Ascending aorta (tissue), 2 donors: ENCODE results near the gene TRAF3IP1. TPM values are rescaled to one million over a fixed set of nuclear protein-coding genes. Genes with fewer than 3 reads are reported as not detected.

Experiments used
- DNase-seq, 2 donors: peaks; one replicate each; pipeline ENCODE4 v3.0.0-alpha.2; 2019; ENCODE audit warnings: low spot score in 2 of 2
- H3K27ac ChIP-seq, 2 donors: fragments of 200-600 bp; sonication (generic); one replicate each; pipeline ENCODE4 v1.5.1; 2016 to 2017; ENCODE audit warnings: mild to moderate bottlenecking in 1 of 2
- H3K27me3 ChIP-seq: fragments of 200-600 bp; sonication (generic); one replicate; pipeline ENCODE4 v1.5.1; 2017
- H3K36me3 ChIP-seq, 2 donors: fragments of 200-600 bp; sonication (generic); one replicate each; pipeline ENCODE4 v1.5.1; 2016
- H3K4me1 ChIP-seq, 2 donors: fragments of 200-600 bp; sonication (generic); one replicate each; pipeline ENCODE4 v1.5.1; 2016 to 2017; ENCODE audit warnings: mild to moderate bottlenecking in 1 of 2
- H3K4me3 ChIP-seq, 2 donors: fragments of 200-600 bp; sonication (generic); one replicate each; pipeline ENCODE4 v1.5.1; 2016 to 2017; ENCODE audit warnings: mild to moderate bottlenecking in 1 of 2
- H3K9me3 ChIP-seq, 2 donors: fragments of 200-600 bp; sonication (generic); one replicate each; pipeline ENCODE4 v1.5.1; 2016
- intact Hi-C: fragments of 100-400 bp; cut with DNase I; formaldehyde crosslinking; loops from one replicate; pipeline ENCODE4 v1.15.1; 2023
- total RNA-seq: library from RNA; depleted of rRNA; stranded (reverse); fragments of >200 nt; gene quantifications from one replicate; pipeline ENCODE4 v1.1.0, GENCODE V29; 2016
- TF ChIP-seq, protein P1 (sequence below), 3 experiments: fragments of 200-600 bp in 2 of 3; fragments of 450-650 bp in 1 of 3; sonication (generic) in 2 of 3; IDR thresholded peaks; one replicate each; pipeline ENCODE4 v1.5.1; 2016 to 2019; ENCODE audit warnings: antibody characterized with exemption in 3 of 3, mild to moderate bottlenecking in 1 of 3, moderate library complexity in 1 of 3

Gene TRAF3IP1
- total RNA-seq, 1 donor from 2014 or later, result 6.1 TPM

DNA sequence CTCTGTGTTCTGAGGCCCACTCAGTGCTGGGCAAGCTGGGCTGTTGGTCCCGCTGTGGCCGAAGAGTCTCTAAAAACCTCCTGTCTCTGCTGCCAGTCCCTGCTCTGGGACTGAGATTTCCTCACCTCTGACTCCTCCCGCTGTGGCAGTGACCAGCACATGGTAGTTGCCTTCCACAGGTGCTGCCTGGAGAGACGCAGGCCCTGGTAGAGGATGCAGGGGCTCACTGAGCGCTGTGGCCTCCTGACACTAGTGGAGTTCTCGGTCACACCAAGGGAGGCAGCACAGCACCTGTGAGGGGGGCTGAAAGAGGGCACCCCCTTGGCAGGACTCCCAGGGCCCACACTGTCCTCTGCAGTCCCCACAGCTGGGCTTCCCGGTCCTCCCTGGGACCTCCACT lies 102.6 kb downstream of the TRAF3IP1 start:
- no peaks in the 10 kb centered on the region for H3K27me3 ChIP-seq
- TF ChIP-seq, protein P1, sequence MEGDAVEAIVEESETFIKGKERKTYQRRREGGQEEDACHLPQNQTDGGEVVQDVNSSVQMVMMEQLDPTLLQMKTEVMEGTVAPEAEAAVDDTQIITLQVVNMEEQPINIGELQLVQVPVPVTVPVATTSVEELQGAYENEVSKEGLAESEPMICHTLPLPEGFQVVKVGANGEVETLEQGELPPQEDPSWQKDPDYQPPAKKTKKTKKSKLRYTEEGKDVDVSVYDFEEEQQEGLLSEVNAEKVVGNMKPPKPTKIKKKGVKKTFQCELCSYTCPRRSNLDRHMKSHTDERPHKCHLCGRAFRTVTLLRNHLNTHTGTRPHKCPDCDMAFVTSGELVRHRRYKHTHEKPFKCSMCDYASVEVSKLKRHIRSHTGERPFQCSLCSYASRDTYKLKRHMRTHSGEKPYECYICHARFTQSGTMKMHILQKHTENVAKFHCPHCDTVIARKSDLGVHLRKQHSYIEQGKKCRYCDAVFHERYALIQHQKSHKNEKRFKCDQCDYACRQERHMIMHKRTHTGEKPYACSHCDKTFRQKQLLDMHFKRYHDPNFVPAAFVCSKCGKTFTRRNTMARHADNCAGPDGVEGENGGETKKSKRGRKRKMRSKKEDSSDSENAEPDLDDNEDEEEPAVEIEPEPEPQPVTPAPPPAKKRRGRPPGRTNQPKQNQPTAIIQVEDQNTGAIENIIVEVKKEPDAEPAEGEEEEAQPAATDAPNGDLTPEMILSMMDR (IDR thresholded peaks at IDR 0.05), result no peak
- DNase-seq, result no peak
- no peak overlapping the region for H3K4me3 ChIP-seq
- H3K9me3 ChIP-seq, result no peaks in the 10 kb centered on the region
- H3K36me3 ChIP-seq, result no peaks in the 10 kb centered on the region
- intact Hi-C loops, result no loop called here
- no peak overlapping the region for H3K27ac ChIP-seq
- H3K4me1 ChIP-seq, result peaks cover 7 to 27% of the 10 kb centered on the region in 2 donors

DNA sequence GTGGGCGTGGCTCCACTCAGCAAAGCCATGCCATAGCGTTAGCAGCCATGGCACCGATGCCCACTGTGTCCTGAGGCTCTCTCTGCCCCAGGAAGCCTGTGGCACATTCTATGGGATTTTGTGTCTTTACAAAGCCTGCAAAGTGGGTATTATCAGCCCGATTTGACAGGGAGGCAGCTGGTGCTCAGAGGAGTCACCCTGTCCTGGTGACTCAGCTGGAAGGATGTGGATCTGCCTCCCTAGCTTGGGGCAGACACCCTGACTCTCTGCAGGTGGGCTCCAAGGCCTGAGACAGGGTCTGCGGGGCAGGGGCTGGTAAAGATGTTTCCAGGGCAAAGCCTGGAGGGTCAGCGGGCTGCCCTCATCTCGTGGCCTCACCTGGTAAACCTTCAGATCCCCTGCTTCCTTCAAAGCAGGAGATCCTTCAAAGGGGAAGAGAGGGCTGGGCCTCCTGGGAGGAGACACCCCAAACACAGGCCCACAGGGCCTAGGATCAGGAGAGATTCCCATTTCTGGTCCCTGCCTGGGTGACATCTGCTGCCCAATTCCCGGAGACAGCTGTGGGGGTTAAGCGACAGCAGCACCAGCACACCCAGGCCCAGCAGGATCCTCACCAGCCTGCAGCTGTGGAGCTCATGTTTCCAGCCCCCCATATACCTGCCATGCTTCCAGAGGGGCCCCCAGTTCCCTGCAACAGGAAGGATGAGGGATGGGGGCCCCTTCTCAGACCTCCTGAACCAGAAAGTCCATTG lies 103.4 kb downstream of the TRAF3IP1 start:
- no peaks in the 10 kb centered on the region for H3K36me3 ChIP-seq
- TF ChIP-seq, protein P1 (IDR thresholded peaks at IDR 0.05), result no peak
- no peak overlapping the region for H3K27ac ChIP-seq
- no peaks in the 10 kb centered on the region for H3K27me3 ChIP-seq
- intact Hi-C loops, result no loop called here
- H3K9me3 ChIP-seq, result no peaks in the 10 kb centered on the region
- peak in 1 of 2 donors; percentile 35 for DNase-seq
- H3K4me1 ChIP-seq, result peaks cover 7 to 32% of the 10 kb centered on the region in 2 donors
- no peak overlapping the region for H3K4me3 ChIP-seq

DNA sequence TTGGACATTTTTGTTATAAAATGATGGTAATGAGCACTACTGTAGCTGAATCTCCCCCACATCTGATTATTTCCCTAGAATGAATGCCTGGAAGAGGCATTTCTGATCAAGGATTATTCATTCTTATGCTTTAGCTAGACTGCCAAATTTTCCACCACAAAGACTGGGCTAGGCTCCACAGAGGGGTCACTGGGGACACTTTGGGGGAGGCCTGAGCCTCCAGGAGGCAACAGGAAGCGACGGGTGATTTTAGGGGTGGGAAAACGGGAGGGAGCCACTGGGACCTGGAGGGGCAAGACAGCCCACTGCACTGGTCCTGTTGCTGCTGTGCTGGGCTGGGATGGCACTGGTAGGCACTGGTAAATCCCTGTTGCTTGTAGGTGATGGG lies 104.0 kb downstream of the TRAF3IP1 start:
- no peak overlapping the region for H3K4me3 ChIP-seq
- H3K27ac ChIP-seq, result no peak overlapping the region
- H3K4me1 ChIP-seq, result peaks cover 7 to 32% of the 10 kb centered on the region in 2 donors
- TF ChIP-seq, protein P1 (IDR thresholded peaks at IDR 0.05), result no peak
- no peak for DNase-seq
- intact Hi-C loops, result no loop called here
- no peaks in the 10 kb centered on the region for H3K27me3 ChIP-seq
- no peaks in the 10 kb centered on the region for H3K9me3 ChIP-seq
- no peaks in the 10 kb centered on the region for H3K36me3 ChIP-seq

DNA sequence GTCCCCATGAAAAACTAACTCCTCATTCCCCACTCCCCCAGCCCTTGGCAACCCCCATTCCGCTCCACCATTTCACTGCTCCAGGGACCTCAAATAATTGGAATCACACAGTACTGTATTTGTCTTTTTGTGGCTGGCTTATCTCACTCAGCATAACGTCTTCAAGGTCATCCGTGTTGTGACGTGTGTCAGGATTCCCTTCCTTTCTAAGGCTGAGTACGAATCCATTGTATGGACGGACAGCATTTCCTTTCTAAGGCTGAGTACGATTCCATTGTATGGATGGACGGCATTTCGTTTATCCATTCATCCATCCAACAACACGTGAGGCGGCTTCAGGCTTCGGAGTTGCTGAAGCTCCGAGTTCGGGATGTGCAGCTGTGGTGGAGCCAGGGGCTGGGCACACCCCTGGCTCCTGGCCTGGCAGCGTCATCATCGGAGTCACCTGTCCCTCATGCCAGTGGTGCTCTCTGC lies 105.2 kb downstream of the TRAF3IP1 start:
- Histone ChIP-seq H3K27ac (peak overlapping the region; percentile 95 to 97), H3K4me1 (peaks cover 7 to 26% of the 10 kb centered on the region in 2 donors), H3K27me3 (no peaks in the 10 kb centered on the region), H3K9me3 (peaks cover 0 to 4% of the 10 kb centered on the region in 2 donors), H3K4me3 (peak overlapping the region in 1 of 2 donors; percentile 90), H3K36me3 (no peaks in the 10 kb centered on the region)
- intact Hi-C loops, result loop anchor here (5.0 kb wide), 2 partner anchors 33 to 48 kb away; no protein-coding TSS in a partner anchor
- TF ChIP-seq, protein P1 (IDR thresholded peaks at IDR 0.05), result no peak
- peak in 1 of 2 donors; percentile 62 for DNase-seq

DNA sequence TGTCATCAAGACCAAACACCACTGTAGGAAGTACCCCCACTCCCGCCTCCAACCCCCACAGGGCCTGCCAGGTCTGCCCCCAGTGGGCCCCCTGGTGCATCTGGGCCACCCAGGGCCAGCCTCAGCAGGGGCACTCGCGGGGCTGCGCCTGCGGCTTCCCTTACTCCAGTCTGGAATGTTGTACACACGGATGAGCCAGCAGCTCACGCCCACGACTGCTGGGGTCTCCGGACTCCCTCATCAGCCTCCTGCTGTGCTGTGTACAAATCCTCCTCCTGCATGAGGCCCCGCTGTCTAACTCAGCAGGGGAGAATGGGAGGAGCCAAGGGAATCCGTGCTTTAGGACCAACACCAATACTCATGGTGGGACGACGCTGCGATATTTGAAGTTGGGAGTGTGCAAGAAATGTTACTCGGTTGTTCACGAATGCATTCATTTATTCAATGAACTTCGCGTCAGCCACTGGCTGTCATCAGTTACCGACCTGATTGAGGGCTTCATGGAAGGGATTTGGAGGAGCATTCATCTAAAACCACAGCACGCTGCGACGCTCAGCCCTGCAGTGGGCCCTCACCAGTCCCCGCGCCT lies 105.8 kb downstream of the TRAF3IP1 start:
- TF ChIP-seq, protein P1 (IDR thresholded peaks at IDR 0.05), result no peak
- intact Hi-C loops, result loop anchor here (5.0 kb wide), 2 partner anchors 34 to 49 kb away; no protein-coding TSS in a partner anchor
- H3K27ac ChIP-seq, result peak overlapping the region; percentile 95 to 97
- H3K36me3 ChIP-seq, result no peaks in the 10 kb centered on the region
- H3K4me3 ChIP-seq, result peak overlapping the region; percentile 52 to 90
- peak in 1 of 2 donors; percentile 68 for DNase-seq
- peaks cover 7 to 21% of the 10 kb centered on the region in 2 donors for H3K4me1 ChIP-seq
- peaks cover 0 to 9% of the 10 kb centered on the region in 2 donors for H3K9me3 ChIP-seq
- H3K27me3 ChIP-seq, result no peaks in the 10 kb centered on the region
